Eye (tissue), 1 donor: ENCODE measurements around the gene PCOLCE2.

ENCODE experiments used
- DNase-seq: peaks from one replicate; pipeline ENCODE4 v3.0.0-alpha.2; 2015

PCOLCE2 gene

DNA sequence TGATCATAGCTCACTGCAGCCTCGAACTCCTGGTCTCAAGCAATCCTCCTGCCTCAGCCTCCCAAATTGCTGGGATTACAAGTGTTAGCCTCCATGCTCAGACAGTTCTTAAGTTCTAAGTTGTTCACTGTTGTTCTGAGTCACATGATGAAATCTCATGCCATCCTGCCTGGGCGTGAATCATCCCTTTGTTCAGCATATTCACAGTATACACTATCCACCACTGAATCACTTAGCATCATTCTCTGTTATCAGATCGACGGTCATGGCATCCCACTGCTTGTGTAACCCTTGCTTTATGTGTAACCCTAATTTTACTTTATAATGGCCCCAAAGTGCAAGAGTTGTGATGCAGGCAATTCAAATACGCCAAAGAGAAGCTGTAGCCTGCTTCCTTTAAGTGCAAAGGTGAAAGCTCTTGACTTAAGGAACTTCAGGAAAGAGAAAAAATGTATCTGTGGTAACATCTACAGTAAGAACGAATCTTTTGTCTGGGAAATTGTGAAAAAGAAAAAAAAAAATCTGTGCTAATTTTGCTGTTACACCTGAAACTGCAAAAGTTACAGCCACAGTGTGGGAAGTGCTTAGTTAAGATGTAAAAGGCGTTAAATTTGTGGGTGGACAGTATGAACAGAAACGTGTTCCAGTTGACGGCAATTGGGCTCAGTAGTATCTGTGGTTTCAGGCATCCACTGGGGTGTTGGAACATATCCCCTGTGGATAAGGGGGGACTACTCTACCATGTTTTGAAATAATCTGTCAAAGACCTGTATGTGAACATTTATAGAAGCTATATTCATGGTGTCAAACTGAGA lies 80.6 kb downstream of the PCOLCE2 start:
- DNase-seq: no peak

DNA sequence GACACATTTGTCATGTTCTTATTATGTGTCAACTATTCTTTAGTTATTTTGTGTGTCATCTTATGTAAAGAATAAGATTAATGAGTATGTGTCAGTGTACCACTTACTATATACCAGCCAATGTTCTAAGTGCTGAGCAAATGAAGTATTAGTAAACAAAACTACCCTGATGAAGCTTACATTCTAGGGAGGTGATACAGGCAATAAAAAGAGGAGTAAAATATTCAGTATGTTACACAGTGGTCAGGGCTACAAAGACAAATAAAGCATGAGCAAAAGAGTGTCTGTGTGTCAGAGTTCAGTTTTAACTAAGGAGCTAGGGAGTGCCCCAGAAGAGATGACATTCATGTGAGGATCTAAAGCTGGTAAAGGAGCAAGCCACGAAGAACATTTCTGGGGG lies 86.0 kb downstream of the PCOLCE2 start:
- DNase-seq: no peak

GRCh38 chr3:142801746-142802145 lies 87.1 kb downstream of the PCOLCE2 start:
- no peak for DNase-seq

- DNase-seq: no peak
These were observed 92.1 kb downstream of the PCOLCE2 start for GRCh38 chr3:142796823-142797222.

- DNase-seq: no peak
These were observed 93.6 kb downstream of the PCOLCE2 start for GRCh38 chr3:142795332-142795731.

- DNase-seq: no peak
These were observed 94.4 kb downstream of the PCOLCE2 start for GRCh38 chr3:142794508-142794907.

GRCh38 chr3:142787719-142788118 lies 101.2 kb downstream of the PCOLCE2 start:
- DNase-seq: no peak

DNA sequence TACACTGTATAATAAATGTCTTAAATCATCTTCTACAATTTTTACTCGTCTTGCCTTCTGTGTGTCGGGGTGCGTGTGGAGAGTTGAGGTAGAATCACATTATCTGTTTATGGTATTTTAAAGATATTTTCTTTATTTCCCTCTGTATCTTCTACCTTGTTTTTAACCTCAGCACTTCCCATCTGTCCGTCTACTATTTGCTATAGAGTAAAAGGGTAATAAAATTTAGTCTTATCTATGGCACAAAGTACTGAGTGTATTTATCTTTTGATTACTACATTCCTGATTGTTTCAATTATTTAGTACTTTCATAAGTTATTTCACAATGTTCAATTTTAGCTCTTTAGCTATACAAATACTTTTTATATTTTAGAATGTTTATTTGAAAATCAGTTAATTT lies 102.9 kb downstream of the PCOLCE2 start:
- DNase-seq: no peak

DNA sequence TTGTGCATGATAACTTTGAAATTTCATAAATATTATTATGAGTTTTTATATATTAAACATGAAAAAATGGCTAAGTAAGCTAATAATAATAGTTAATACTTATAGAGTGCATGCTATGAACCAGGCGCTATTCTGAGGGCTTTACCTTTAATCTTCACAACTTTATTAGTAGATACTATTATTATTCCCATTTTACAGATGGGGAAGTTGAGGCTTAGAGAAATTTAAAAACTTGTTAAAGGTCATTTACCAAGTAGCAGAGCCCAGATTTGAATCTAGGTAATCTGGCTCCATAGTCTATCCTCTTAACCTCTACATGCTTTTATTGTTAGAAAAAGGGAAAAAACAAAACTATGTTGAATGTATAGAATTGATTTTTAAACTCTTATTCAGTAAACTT lies 104.7 kb downstream of the PCOLCE2 start:
- no peak for DNase-seq

DNA sequence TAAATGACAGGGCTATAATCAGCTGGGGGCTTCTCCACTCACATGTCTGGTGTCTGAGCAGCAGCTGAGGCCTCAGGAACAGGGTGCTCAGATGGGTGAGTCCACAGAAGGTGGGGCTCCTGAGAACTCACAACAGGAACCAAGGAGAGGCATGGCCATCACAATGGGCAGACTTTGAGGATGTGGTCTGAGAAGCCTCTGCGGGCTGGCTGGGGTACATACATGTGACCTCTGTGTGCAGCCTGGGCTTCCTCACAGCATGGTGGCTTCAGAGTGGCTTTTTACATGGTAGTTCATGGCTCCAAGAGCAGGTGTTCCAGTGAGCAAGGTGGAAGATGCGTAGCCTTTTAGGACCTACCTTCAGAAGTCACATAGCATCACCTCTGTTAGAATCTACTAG lies 106.3 kb downstream of the PCOLCE2 start:
- DNase-seq: no peak

DNA sequence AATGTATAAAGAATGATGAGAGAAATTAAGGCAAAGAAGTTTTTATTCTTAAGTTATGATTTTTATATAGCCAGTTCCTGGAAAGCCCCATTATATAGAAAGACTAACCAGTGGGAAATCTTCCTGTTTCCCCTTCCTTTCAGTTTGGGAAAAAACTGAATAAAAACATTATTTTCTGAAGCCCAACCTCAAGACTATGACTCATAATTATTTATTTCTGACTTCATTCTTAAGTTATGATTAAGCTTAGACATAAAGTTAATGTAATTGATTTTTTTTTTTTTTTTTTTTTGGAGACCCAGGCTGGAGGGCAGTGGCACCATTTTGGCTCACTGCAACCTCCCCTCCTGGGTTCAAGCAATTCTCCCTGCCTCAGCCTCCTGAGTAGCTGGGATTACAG lies 109.3 kb downstream of the PCOLCE2 start:
- no peak for DNase-seq

- DNase-seq: no peak
These were observed 110.3 kb downstream of the PCOLCE2 start for GRCh38 chr3:142778541-142778940.

DNA sequence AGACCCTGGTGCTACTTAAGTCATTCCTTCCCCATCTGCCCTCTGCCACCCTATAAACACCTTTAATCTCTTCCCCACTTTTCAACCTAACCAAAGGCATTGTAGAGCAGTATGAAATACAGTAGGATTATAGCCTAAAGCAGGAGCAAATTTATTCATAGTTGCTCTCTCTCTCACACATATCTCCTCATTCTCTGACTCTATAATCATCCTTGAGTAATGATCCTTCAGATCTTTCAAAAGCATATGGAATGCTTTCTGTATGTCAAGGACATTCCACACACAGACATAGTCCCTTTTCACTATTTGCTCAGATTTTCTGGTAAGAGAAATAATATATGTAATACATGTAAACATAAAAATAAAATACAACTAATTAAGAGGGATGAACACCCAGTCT lies 111.0 kb downstream of the PCOLCE2 start:
- no peak for DNase-seq

GRCh38 chr3:142768338-142768737 lies 120.5 kb downstream of the PCOLCE2 start:
- DNase-seq: no peak
